ENCODE data around the gene PDE3A.
A peak's percentile ranks its signal among the peaks of the same experiment; 100 is the strongest.

PDE3A gene

DNA sequence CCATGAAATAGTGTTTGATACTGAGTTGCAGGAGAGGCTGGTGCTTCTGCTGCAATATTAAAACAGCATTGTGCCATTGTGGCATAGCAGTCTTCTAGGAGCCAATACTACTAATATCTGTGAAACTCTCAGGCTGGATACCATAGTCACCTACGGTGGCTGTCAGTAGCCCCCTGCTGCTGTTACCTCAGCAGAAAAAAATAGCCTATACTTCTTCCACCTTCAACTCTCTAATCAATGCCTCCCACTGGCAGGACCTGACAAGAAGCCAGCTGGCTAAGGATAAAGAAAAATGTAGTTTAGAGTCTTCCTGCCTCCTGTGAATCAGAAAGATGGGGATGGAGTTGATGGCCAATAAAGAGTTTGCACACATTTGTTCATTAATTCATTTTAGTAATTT is 91.6 kb downstream of the PDE3A start:
- no peak for ATAC-seq (ENCODE audit: low read depth)
- no peak for DNase-seq (ENCODE audit: low spot score)
- no peak overlapping the region for H3K27ac ChIP-seq (ENCODE audit: poor library complexity, severe bottlenecking)
- no peaks in the 10 kb centered on the region for H3K9me3 ChIP-seq (ENCODE audit: severe bottlenecking)
- H3K4me3 ChIP-seq (ENCODE audit: severe bottlenecking), result no peak overlapping the region
- H3K27me3 ChIP-seq (ENCODE audit: insufficient read depth, poor library complexity, severe bottlenecking), result no peaks in the 10 kb centered on the region
- H3K36me3 ChIP-seq (ENCODE audit: low read depth), result no peaks in the 10 kb centered on the region
- TF ChIP-seq, protein P1, sequence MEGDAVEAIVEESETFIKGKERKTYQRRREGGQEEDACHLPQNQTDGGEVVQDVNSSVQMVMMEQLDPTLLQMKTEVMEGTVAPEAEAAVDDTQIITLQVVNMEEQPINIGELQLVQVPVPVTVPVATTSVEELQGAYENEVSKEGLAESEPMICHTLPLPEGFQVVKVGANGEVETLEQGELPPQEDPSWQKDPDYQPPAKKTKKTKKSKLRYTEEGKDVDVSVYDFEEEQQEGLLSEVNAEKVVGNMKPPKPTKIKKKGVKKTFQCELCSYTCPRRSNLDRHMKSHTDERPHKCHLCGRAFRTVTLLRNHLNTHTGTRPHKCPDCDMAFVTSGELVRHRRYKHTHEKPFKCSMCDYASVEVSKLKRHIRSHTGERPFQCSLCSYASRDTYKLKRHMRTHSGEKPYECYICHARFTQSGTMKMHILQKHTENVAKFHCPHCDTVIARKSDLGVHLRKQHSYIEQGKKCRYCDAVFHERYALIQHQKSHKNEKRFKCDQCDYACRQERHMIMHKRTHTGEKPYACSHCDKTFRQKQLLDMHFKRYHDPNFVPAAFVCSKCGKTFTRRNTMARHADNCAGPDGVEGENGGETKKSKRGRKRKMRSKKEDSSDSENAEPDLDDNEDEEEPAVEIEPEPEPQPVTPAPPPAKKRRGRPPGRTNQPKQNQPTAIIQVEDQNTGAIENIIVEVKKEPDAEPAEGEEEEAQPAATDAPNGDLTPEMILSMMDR (IDR thresholded peaks at IDR 0.05; ENCODE audit: poor library complexity, severe bottlenecking), result no peak
- H3K4me1 ChIP-seq (ENCODE audit: insufficient read depth, poor library complexity, severe bottlenecking), result no peaks in the 10 kb centered on the region

DNA sequence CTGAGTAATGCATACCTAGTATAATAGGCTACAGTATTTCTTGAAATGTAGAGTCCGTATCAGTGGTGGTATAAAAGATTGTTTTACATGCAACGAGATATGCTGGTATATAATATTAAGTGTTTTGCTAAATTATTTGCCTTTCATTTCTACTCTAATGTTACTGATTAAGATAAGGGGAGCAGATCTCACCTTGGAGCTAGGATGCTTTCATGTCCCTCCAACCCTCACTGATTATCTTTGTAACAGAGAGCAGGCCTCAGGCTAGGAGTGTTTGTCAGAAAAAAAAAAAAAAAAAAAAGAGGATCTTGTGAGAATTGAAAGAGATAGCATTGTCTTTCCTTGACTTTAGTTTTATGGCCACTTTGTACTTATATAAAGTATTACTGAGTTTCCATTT is 92.6 kb downstream of the PDE3A start:
- TF ChIP-seq, protein P1 (IDR thresholded peaks at IDR 0.05; ENCODE audit: poor library complexity, severe bottlenecking), result no peak
- Histone ChIP-seq H3K36me3 (ENCODE audit: low read depth) (no peaks in the 10 kb centered on the region), H3K4me1 (ENCODE audit: insufficient read depth, poor library complexity, severe bottlenecking) (no peaks in the 10 kb centered on the region), H3K4me3 (ENCODE audit: severe bottlenecking) (no peak overlapping the region), H3K27ac (ENCODE audit: poor library complexity, severe bottlenecking) (no peak overlapping the region), H3K9me3 (ENCODE audit: severe bottlenecking) (no peaks in the 10 kb centered on the region), H3K27me3 (ENCODE audit: insufficient read depth, poor library complexity, severe bottlenecking) (no peaks in the 10 kb centered on the region)
- no peak for DNase-seq (ENCODE audit: low spot score)
- no peak for ATAC-seq (ENCODE audit: low read depth)

DNA sequence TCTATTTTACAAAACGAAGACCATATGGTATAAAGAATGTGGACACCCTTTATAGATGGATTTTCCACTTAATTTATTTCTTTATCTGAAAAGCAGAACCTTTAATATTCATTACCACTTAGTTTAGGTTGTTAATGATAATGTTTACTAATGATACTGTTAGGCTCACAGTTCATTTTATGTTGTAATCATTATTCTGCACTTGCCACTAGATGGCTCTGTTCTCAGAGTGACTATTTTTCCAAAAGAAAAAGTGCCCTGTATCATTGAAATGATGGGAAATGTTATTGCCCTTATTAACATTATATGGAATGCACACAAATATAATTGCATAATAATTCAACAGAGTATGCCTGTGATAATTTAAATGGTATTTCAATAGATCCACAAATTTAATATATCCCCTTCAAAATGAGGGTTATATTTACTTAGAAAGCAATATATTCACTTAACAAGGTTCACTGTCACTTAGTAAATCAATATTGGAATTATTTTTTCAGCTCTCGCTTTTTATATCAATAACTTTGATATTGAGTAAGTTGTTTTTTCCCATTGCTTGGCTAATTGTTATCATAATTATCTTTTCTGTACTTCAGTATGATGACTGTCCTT is 95.7 kb downstream of the PDE3A start:
- no peak overlapping the region for H3K27ac ChIP-seq (ENCODE audit: poor library complexity, severe bottlenecking)
- no peaks in the 10 kb centered on the region for H3K27me3 ChIP-seq (ENCODE audit: insufficient read depth, poor library complexity, severe bottlenecking)
- TF ChIP-seq, protein P1 (IDR thresholded peaks at IDR 0.05; ENCODE audit: poor library complexity, severe bottlenecking), result peak; percentile 61
- no peak for DNase-seq (ENCODE audit: low spot score)
- H3K9me3 ChIP-seq (ENCODE audit: severe bottlenecking), result no peaks in the 10 kb centered on the region
- H3K4me1 ChIP-seq (ENCODE audit: insufficient read depth, poor library complexity, severe bottlenecking), result no peaks in the 10 kb centered on the region
- no peak overlapping the region for H3K4me3 ChIP-seq (ENCODE audit: severe bottlenecking)
- ATAC-seq (ENCODE audit: low read depth), result no peak
- no peaks in the 10 kb centered on the region for H3K36me3 ChIP-seq (ENCODE audit: low read depth)

DNA sequence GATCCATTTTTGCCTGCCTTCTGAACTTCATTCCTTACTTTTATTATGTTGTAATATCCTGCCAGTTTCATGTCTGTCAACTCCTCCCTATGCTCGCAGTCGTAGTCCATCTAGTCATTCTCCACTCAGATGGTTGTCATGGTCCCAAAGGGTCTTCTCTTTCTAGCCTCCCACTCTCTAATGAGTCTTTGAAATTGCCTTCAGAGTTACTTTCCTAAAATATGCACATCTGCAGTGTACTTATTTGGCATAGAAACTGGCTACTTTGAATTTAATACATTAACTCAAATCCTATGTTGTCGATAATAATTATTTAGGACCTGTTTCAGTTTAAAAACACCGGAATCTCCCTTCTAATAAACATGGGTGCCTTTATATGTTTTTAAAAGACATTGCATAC is 101.0 kb downstream of the PDE3A start:
- no peak overlapping the region for H3K27ac ChIP-seq (ENCODE audit: poor library complexity, severe bottlenecking)
- no peaks in the 10 kb centered on the region for H3K4me1 ChIP-seq (ENCODE audit: insufficient read depth, poor library complexity, severe bottlenecking)
- H3K4me3 ChIP-seq (ENCODE audit: severe bottlenecking), result no peak overlapping the region
- H3K9me3 ChIP-seq (ENCODE audit: severe bottlenecking), result no peaks in the 10 kb centered on the region
- H3K27me3 ChIP-seq (ENCODE audit: insufficient read depth, poor library complexity, severe bottlenecking), result no peaks in the 10 kb centered on the region
- no peak for DNase-seq (ENCODE audit: low spot score)
- ATAC-seq (ENCODE audit: low read depth), result no peak
- no peaks in the 10 kb centered on the region for H3K36me3 ChIP-seq (ENCODE audit: low read depth)
- TF ChIP-seq, protein P1 (IDR thresholded peaks at IDR 0.05; ENCODE audit: poor library complexity, severe bottlenecking), result no peak

DNA sequence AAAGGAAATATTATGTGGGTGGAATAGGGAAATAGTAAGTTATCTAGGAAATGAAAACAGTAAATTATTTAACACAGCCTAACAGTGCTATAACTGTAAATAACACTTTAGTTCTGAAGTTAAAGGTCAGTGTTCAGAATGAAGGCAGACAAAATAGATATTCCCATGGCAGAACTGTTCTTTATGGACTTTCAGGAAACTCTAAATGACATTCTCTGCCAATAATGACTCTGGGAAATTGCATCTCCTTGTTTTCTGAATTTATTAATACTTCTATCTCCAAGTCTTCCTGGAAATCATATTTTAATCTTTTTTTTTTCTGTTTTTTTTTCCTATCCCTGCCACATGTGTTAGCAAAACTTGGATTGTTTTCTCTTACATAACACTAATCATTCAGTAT is 101.4 kb downstream of the PDE3A start:
- TF ChIP-seq, protein P1 (IDR thresholded peaks at IDR 0.05; ENCODE audit: poor library complexity, severe bottlenecking), result no peak
- H3K4me3 ChIP-seq (ENCODE audit: severe bottlenecking), result no peak overlapping the region
- no peaks in the 10 kb centered on the region for H3K4me1 ChIP-seq (ENCODE audit: insufficient read depth, poor library complexity, severe bottlenecking)
- H3K27me3 ChIP-seq (ENCODE audit: insufficient read depth, poor library complexity, severe bottlenecking), result no peaks in the 10 kb centered on the region
- no peak overlapping the region for H3K27ac ChIP-seq (ENCODE audit: poor library complexity, severe bottlenecking)
- DNase-seq (ENCODE audit: low spot score) (no peak), ATAC-seq (ENCODE audit: low read depth) (no peak)
- no peaks in the 10 kb centered on the region for H3K36me3 ChIP-seq (ENCODE audit: low read depth)
- H3K9me3 ChIP-seq (ENCODE audit: severe bottlenecking), result no peaks in the 10 kb centered on the region
